Panc1 (cell line): Measurements from ENCODE around the gene TTC39B.

ENCODE experiments used
- SIN3A ChIP-seq: IDR thresholded peaks from 2 replicates; pipeline ENCODE4 v1.6.1; 2012; ENCODE audit warnings: low read depth, mild to moderate bottlenecking, low read length, moderate library complexity, borderline replicate concordance; ENCODE audit not compliant: insufficient read depth
- TCF7L2 ChIP-seq: IDR thresholded peaks from 2 replicates; pipeline ENCODE4 v1.6.1; 2011; ENCODE audit warnings: mild to moderate bottlenecking, low read depth, low read length, inconsistent platforms
- TF ChIP-seq, protein P1 (sequence below), 2 experiments: IDR thresholded peaks; 2 replicates each; pipeline ENCODE4 v1.6.1; 2011 to 2012; ENCODE audit warnings: low read depth in 2 of 2, control low read depth in 1 of 2, low read length in 1 of 2, mild to moderate bottlenecking in 1 of 2, moderate library complexity in 1 of 2; ENCODE audit not compliant: insufficient read depth in 1 of 2
- TF ChIP-seq, protein P2 (sequence below): fragments of 450-650 bp; IDR thresholded peaks from 2 replicates; pipeline ENCODE4 v1.5.1; 2017; ENCODE audit warnings: mild to moderate bottlenecking

DNA sequence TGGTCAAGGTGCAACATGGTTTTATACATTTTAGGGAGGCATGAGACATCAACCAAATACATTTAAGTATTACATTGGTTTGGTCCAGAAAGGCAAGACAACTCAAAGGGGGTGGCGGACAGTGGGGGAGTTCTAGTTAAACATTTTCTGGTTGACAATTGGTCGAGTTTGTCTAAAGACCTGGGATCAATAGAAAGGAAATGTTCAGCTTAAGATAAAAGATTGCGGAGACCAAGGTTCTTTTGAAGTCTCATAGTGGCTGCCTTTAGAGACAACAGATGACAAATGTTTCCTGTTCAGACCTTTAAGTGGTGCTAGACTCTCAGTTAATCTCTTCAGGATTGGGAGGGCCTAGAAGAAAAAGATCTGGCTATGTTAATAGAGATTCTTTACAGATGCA lies 47.7 kb upstream of the TTC39B start:
- TF ChIP-seq SIN3A (no peak), TCF7L2 (no peak)
- TF ChIP-seq, protein P1, sequence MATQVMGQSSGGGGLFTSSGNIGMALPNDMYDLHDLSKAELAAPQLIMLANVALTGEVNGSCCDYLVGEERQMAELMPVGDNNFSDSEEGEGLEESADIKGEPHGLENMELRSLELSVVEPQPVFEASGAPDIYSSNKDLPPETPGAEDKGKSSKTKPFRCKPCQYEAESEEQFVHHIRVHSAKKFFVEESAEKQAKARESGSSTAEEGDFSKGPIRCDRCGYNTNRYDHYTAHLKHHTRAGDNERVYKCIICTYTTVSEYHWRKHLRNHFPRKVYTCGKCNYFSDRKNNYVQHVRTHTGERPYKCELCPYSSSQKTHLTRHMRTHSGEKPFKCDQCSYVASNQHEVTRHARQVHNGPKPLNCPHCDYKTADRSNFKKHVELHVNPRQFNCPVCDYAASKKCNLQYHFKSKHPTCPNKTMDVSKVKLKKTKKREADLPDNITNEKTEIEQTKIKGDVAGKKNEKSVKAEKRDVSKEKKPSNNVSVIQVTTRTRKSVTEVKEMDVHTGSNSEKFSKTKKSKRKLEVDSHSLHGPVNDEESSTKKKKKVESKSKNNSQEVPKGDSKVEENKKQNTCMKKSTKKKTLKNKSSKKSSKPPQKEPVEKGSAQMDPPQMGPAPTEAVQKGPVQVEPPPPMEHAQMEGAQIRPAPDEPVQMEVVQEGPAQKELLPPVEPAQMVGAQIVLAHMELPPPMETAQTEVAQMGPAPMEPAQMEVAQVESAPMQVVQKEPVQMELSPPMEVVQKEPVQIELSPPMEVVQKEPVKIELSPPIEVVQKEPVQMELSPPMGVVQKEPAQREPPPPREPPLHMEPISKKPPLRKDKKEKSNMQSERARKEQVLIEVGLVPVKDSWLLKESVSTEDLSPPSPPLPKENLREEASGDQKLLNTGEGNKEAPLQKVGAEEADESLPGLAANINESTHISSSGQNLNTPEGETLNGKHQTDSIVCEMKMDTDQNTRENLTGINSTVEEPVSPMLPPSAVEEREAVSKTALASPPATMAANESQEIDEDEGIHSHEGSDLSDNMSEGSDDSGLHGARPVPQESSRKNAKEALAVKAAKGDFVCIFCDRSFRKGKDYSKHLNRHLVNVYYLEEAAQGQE (IDR thresholded peaks at IDR 0.05; ENCODE audit: insufficient read depth in 1 of 2, low read depth in 2 of 2, low read length in 1 of 2), result no peak
- TF ChIP-seq, protein P2, sequence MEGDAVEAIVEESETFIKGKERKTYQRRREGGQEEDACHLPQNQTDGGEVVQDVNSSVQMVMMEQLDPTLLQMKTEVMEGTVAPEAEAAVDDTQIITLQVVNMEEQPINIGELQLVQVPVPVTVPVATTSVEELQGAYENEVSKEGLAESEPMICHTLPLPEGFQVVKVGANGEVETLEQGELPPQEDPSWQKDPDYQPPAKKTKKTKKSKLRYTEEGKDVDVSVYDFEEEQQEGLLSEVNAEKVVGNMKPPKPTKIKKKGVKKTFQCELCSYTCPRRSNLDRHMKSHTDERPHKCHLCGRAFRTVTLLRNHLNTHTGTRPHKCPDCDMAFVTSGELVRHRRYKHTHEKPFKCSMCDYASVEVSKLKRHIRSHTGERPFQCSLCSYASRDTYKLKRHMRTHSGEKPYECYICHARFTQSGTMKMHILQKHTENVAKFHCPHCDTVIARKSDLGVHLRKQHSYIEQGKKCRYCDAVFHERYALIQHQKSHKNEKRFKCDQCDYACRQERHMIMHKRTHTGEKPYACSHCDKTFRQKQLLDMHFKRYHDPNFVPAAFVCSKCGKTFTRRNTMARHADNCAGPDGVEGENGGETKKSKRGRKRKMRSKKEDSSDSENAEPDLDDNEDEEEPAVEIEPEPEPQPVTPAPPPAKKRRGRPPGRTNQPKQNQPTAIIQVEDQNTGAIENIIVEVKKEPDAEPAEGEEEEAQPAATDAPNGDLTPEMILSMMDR, result no peak
